Thyroid gland (tissue), 4 donors: ENCODE results near the gene ABRACL. TPM values are rescaled to one million over a fixed set of nuclear protein-coding genes. Genes with fewer than 3 reads are reported as not detected.

Experiments
- DNase-seq, 2 donors: peaks; one replicate each; pipeline ENCODE4 v3.0.0-alpha.2; 2019
- H3K27ac ChIP-seq, 3 donors: fragments of 200-600 bp; sonication (generic); 1 replicate in 2 of 3; 2 replicates in 1 of 3; pipeline ENCODE4 v1.5.1; 2016 to 2019; ENCODE audit warnings: mild to moderate bottlenecking in 1 of 3, moderate library complexity in 1 of 3
- H3K27me3 ChIP-seq: fragments of 200-600 bp; sonication (generic); one replicate; pipeline ENCODE4 v1.5.1; 2019
- H3K36me3 ChIP-seq, 2 donors: fragments of 200-600 bp; sonication (generic); one replicate each; pipeline ENCODE4 v1.5.1; 2016 to 2019
- H3K4me1 ChIP-seq, 2 donors: fragments of 200-600 bp; sonication (generic); one replicate each; pipeline ENCODE4 v1.5.1; 2017 to 2019
- H3K4me3 ChIP-seq, 3 donors: fragments of 200-600 bp; sonication (generic); replicated peaks in 1 of 3; 1 replicate in 2 of 3; 2 replicates in 1 of 3; pipeline ENCODE4 v1.5.1; 2016; ENCODE audit warnings: mild to moderate bottlenecking in 1 of 3
- H3K9me3 ChIP-seq: fragments of 200-600 bp; sonication (generic); one replicate; pipeline ENCODE4 v1.5.1; 2017
- POLR2A ChIP-seq, 2 donors: fragments of 450-650 bp; IDR thresholded peaks; one replicate each; pipeline ENCODE4 v1.6.1; 2017; ENCODE audit warnings: antibody characterized with exemption in 2 of 2, mild to moderate bottlenecking in 2 of 2, moderate library complexity in 1 of 2
- WGBS, 2 donors: methylation state at CpG; one replicate each; pipeline ENCODE4 v1.1.5; 2017; 5-methylcytosine and 5-hydroxymethylcytosine counted together
- intact Hi-C: fragments of 100-400 bp; cut with DNase I; formaldehyde crosslinking; loops from one replicate; pipeline ENCODE4 v1.15.1; 2023
- total RNA-seq, 4 donors: library from RNA; depleted of rRNA; stranded (reverse); fragments of >200 nt; gene quantifications; one replicate each; pipeline ENCODE4 v1.2.3, GENCODE V29; 2016
- TF ChIP-seq, protein P1 (sequence below), 6 experiments: fragments of 200-600 bp in 3 of 6; fragments of 450-650 bp in 3 of 6; sonication (generic) in 3 of 6; IDR thresholded peaks; one replicate each; pipeline ENCODE4 v1.5.1; 2016 to 2019; ENCODE audit warnings: antibody characterized with exemption in 6 of 6, mild to moderate bottlenecking in 2 of 6, inconsistent platforms in 1 of 6, moderate library complexity in 1 of 6

Gene ABRACL
- total RNA-seq, 4 donors from 2014 or later = 15.9 to 37.2 (median 27.5) TPM

DNA sequence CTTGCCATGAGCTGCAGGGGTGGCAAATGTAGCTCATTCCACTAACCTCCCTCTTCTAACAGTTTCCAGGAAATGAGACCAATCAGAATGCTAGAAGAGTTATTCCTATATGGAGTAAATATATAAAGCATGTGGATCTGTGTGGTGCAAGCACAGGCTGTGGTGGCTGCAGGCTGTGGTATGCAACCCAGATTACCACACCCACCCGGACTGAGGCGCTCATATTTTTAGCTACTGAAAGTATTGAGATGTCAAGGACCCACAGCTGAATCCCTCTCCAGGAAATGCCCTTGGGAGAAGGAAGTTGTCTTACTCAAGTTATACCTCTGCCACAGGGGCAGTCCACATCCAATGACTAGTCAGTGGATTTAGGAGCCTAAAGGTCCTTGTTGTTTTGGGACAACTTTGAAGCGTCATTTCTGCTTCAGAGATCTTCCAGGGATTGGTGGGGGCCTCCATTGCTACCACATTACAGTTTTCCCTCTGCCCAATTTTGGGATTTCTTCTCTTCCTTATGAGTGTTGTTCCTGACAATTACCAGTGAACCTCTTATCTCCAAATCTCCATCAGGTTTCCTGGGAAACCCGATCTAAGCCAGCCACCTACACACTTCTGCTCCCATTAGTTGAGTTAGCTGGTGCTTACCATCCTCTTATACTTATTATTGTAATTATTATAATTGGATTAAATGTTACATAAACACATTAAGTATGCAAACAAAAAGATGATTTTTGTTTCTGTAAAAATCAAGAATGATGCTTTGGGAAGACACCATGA, 28.4 kb upstream of the ABRACL start:
- Histone ChIP-seq H3K4me1 (no peaks in the 10 kb centered on the region), H3K27ac (no peak overlapping the region), H3K9me3 (no peaks in the 10 kb centered on the region), H3K36me3 (no peaks in the 10 kb centered on the region), H3K27me3 (no peaks in the 10 kb centered on the region), H3K4me3 (no peak overlapping the region)
- no peak for DNase-seq
- 80 to 83% methylated on average over 4 of the region's 4 CpGs for WGBS, 2 donors
- no peak for TF ChIP-seq POLR2A (IDR thresholded peaks at IDR 0.05)
- TF ChIP-seq, protein P1, sequence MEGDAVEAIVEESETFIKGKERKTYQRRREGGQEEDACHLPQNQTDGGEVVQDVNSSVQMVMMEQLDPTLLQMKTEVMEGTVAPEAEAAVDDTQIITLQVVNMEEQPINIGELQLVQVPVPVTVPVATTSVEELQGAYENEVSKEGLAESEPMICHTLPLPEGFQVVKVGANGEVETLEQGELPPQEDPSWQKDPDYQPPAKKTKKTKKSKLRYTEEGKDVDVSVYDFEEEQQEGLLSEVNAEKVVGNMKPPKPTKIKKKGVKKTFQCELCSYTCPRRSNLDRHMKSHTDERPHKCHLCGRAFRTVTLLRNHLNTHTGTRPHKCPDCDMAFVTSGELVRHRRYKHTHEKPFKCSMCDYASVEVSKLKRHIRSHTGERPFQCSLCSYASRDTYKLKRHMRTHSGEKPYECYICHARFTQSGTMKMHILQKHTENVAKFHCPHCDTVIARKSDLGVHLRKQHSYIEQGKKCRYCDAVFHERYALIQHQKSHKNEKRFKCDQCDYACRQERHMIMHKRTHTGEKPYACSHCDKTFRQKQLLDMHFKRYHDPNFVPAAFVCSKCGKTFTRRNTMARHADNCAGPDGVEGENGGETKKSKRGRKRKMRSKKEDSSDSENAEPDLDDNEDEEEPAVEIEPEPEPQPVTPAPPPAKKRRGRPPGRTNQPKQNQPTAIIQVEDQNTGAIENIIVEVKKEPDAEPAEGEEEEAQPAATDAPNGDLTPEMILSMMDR (IDR thresholded peaks at IDR 0.05) = no peak
- intact Hi-C loops = no loop called here

DNA sequence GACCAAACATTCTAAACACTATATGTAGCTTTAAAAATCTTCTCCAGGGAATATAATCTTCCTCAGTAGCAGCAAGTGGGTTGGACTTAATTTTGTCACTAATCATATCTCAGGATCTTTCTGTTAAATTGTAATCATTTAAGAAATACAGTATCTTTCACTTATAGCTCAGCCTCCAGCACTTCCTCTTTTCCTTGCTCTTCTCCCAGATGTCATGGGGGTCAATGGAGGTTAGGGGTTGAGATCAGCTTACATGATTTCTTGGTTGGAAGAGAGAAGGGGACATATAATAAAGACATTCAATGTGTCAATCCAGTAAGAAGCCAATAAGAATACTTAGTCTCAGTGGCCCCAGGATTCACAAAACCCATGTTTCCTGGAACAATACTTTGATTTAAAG, 24.8 kb upstream of the ABRACL start:
- H3K4me3 ChIP-seq = no peak overlapping the region
- no peaks in the 10 kb centered on the region for H3K4me1 ChIP-seq
- intact Hi-C loops = no loop called here
- H3K27me3 ChIP-seq = no peaks in the 10 kb centered on the region
- no peak overlapping the region for H3K27ac ChIP-seq
- DNase-seq = no peak
- no peaks in the 10 kb centered on the region for H3K36me3 ChIP-seq
- TF ChIP-seq, protein P1 (IDR thresholded peaks at IDR 0.05) = no peak
- TF ChIP-seq POLR2A (IDR thresholded peaks at IDR 0.05) = no peak
- H3K9me3 ChIP-seq = no peaks in the 10 kb centered on the region

DNA sequence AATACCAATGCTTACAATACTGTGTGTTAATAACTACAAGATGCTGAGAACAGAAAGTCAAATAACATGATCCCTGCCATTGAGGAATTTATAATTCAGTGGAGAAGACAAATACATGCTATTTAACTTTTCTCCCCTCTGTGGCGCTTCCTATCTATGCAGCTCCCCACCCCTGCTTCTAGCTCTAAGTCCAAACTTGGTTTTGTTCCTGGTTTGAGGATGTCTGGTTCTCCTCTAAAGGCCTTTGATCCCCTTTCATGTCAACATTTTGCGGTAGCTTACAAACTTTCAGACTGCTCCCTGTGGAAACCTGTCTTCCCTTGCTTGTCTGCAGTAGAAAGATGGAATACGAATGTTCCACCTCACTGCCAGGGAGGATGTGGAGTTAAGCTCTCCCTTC, 22.1 kb upstream of the ABRACL start:
- TF ChIP-seq POLR2A (IDR thresholded peaks at IDR 0.05) = no peak
- TF ChIP-seq, protein P1 (IDR thresholded peaks at IDR 0.05) = no peak
- DNase-seq = no peak
- no peak overlapping the region for H3K4me3 ChIP-seq
- no peaks in the 10 kb centered on the region for H3K4me1 ChIP-seq
- no peaks in the 10 kb centered on the region for H3K27me3 ChIP-seq
- H3K27ac ChIP-seq = no peak overlapping the region
- H3K9me3 ChIP-seq = no peaks in the 10 kb centered on the region
- no peaks in the 10 kb centered on the region for H3K36me3 ChIP-seq
- intact Hi-C loops = no loop called here
- whole genome bisulfite sequencing, 2 donors = 91 to 98% methylated on average over 3 of the region's 3 CpGs

DNA sequence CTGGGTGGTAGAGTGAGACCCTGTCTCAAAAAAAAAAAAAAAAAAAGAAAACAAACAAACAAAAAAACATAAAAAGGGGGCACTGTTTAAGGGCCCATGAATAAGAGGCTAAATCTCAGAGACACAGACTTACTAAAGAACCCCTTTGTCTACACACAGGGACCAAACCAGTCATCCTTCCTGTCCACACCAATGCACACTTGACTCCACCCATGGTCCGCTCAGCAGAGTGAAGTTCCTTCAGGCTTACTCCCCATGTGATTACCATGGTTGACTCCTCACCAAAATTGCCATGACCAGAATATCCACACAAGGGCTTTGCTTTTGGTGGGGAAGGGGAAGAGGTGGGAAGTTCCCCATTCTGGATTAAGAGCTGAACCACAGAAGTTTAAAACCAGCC, 21.1 kb upstream of the ABRACL start:
- intact Hi-C loops = no loop called here
- TF ChIP-seq, protein P1 (IDR thresholded peaks at IDR 0.05) = no peak
- TF ChIP-seq POLR2A (IDR thresholded peaks at IDR 0.05) = no peak
- H3K4me3 ChIP-seq = no peak overlapping the region
- H3K27me3 ChIP-seq = no peaks in the 10 kb centered on the region
- H3K4me1 ChIP-seq = no peaks in the 10 kb centered on the region
- WGBS, 2 donors = 100% methylated on average over 1 of the region's 1 CpG
- H3K9me3 ChIP-seq = no peaks in the 10 kb centered on the region
- DNase-seq = no peak
- no peaks in the 10 kb centered on the region for H3K36me3 ChIP-seq
- H3K27ac ChIP-seq = no peak overlapping the region

DNA sequence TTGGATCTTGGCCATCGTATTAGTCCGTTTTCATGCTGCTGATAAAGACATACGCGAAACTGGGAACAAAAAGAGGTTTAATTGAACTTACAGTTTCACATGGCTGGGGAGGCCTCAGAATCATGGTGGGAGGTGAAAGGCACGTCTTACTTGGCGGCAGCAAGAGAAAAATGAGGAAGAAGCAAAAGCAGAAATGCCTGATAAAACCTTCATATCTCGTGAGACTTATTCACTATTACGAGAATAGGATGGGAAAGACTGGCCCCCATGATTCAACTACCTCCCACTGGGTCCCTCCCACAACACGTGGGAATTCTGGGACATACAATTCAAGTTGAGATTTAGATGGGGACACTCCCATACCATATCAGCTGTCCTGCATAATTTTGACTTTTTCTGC, 20.4 kb upstream of the ABRACL start:
- intact Hi-C loops = no loop called here
- Histone ChIP-seq H3K9me3 (no peaks in the 10 kb centered on the region), H3K27ac (no peak overlapping the region), H3K27me3 (no peaks in the 10 kb centered on the region), H3K4me3 (no peak overlapping the region), H3K4me1 (no peaks in the 10 kb centered on the region), H3K36me3 (no peaks in the 10 kb centered on the region)
- 89 to 90% methylated on average over 9 of the region's 9 CpGs for WGBS, 2 donors
- no peak for DNase-seq
- TF ChIP-seq POLR2A (IDR thresholded peaks at IDR 0.05) = no peak
- TF ChIP-seq, protein P1 (IDR thresholded peaks at IDR 0.05) = no peak
